HG03064 (cell line): ENCODE measurements around the gene EFCC1.

Experiments
- ATAC-seq: cut with Tn5 transposase; IDR thresholded peaks from one replicate; pipeline ENCODE4 v1.9.1; 2021; ENCODE audit warnings: low read depth; ENCODE audit not compliant: unreplicated experiment

EFCC1 gene

GRCh38 chr3:129001101-129001805 lies at the start of gene EFCC1:
TSS of gene EFCC1 (plus strand) at chr3:129001304. CDS start at chr3:129001629, 325 bp downstream.
- ATAC-seq = no peak

- no peak for ATAC-seq
Measured at GRCh38 chr3:128956440-128956839, 44.7 kb upstream of the EFCC1 start.

GRCh38 chr3:128965280-128965679 lies 35.8 kb upstream of the EFCC1 start:
- ATAC-seq = no peak

GRCh38 chr3:128965818-128966217 lies 35.3 kb upstream of the EFCC1 start:
- no peak for ATAC-seq

- no peak for ATAC-seq
Measured at GRCh38 chr3:128967748-128968355, 33.3 kb upstream of the EFCC1 start.

- ATAC-seq = no peak
Measured at GRCh38 chr3:128969993-128970739, 30.9 kb upstream of the EFCC1 start.

- no peak for ATAC-seq
Measured at GRCh38 chr3:128970740-128971047, 30.4 kb upstream of the EFCC1 start.

- ATAC-seq = no peak
Measured at GRCh38 chr3:128971421-128972100, 29.5 kb upstream of the EFCC1 start.

GRCh38 chr3:128973988-128974564 lies 27.0 kb upstream of the EFCC1 start:
- ATAC-seq = no peak

GRCh38 chr3:128975276-128975675 lies 25.8 kb upstream of the EFCC1 start:
- ATAC-seq = no peak

GRCh38 chr3:128983293-128984069 lies 17.6 kb upstream of the EFCC1 start:
- no peak for ATAC-seq

GRCh38 chr3:128984596-128984995 lies 16.5 kb upstream of the EFCC1 start:
- no peak for ATAC-seq

GRCh38 chr3:128987302-128988100 lies 13.6 kb upstream of the EFCC1 start:
- no peak for ATAC-seq

GRCh38 chr3:128988286-128988685 lies 12.8 kb upstream of the EFCC1 start:
- no peak for ATAC-seq

GRCh38 chr3:128991355-128991895 lies 9.7 kb upstream of the EFCC1 start:
- no peak for ATAC-seq

- no peak for ATAC-seq
Measured at GRCh38 chr3:128992926-128993460, 8.1 kb upstream of the EFCC1 start.

- ATAC-seq = no peak
Measured at GRCh38 chr3:128993461-128994172, 7.5 kb upstream of the EFCC1 start, which contains the start of gene CFAP92. TSS of gene CFAP92 (minus strand) at chr3:128994076. CDS start at chr3:128993304, 772 bp downstream.

- no peak for ATAC-seq
Measured at GRCh38 chr3:128994173-128994512, 7.0 kb upstream of the EFCC1 start.
